GM12892 (cell line): ENCODE data around the gene ACAD9.

ENCODE experiments used
- POLR2A ChIP-seq: IDR thresholded peaks from 2 replicates; pipeline ENCODE4 v1.6.1; 2011; ENCODE audit warnings: low read depth, low read length, control low read depth
- POLR2AphosphoS5 ChIP-seq: IDR thresholded peaks from 2 replicates; pipeline ENCODE4 v1.6.1; 2011; ENCODE audit warnings: low read depth, low read length, control low read depth

DNA sequence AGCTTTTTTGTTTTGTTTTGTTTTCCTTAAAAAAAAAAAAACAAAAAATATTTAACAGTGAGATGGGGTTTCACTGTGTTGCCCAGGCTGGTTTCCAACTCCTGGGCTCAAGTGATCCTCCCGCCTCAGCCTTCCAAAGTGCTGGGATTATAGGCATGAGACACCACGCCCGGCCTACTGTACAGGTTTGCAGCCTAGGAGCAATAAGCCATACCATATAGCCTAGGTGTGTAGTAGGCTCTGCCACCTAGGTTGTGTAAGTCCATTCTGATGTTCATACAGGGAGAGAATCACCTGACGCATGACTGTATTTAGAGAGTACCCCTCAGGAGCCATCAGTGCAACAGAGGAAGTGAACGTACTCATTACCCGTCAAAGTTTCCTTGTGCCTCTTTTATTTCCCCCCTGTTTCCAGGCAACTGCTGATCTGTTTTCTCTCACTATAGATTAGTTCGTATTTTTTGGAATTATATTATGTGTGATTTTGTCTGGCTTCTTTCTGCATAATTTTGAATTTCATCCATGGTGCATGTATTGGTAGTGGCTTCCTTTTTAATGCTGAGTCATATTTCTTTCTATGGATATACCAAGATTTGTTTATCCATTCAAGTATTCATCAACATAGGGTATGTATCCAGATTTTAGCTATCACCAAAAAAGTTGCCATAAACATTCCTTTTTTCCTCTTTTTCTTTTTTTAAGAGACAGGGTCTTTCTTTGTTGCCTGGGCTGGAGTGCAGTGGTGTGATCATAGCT is 9.9 kb downstream of the ACAD9 start:
- TF ChIP-seq POLR2A (no peak), POLR2AphosphoS5 (no peak)
